Measurements from ENCODE around the gene CYP27B1. TPM values are rescaled to one million over a fixed set of nuclear protein-coding genes. Genes with fewer than 3 reads are reported as not detected.

CYP27B1 gene
- total and polyA plus RNA-seq, 4 donors, result 0.28 to 1.5 (median 0.94) TPM; not detected in 1

GRCh38 chr12:57772429-57773322, 5.8 kb upstream of the CYP27B1 start, which contains the start of gene EEF1AKMT3:
Gene EEF1AKMT3 (plus strand): TSS chr12:57772614. CDS start chr12:57772725, 111 bp downstream.
- intact Hi-C loops (cut with DNase I), result no loop called here
- Histone ChIP-seq H3K4me1 (ENCODE audit: control insufficient read depth in 1 of 2, insufficient read depth in 2 of 2, low read length in 2 of 2) (no peaks in the 10 kb centered on the region), H3K27me3 (ENCODE audit: control insufficient read depth in 1 of 2, insufficient read depth in 2 of 2, low read length in 1 of 2) (no peaks in the 10 kb centered on the region), H3K4me3 (ENCODE audit: low read length in 2 of 2) (peak within 1 kb of the TSS; percentile 44 to 82), H3K36me3 (ENCODE audit: control insufficient read depth in 1 of 2, insufficient read depth in 2 of 2, low read length in 1 of 2) (no peaks in the 10 kb centered on the region), H3K9me3 (ENCODE audit: control insufficient read depth, low read length) (no peaks in the 10 kb centered on the region), H3K27ac (ENCODE audit: low read depth in 1 of 2, low read length in 2 of 2) (peak within 1 kb of the TSS in 1 of 2 donors; percentile 75)
- ATAC-seq (ENCODE audit: low FRiP score) (peak; percentile 85), DNase-seq (peak; percentile 82 to 90)
- 1% methylated on average over 65 to 67 of the region's 67 CpGs for WGBS, 2 donors

- Histone ChIP-seq H3K36me3 (ENCODE audit: control insufficient read depth in 1 of 2, insufficient read depth in 2 of 2, low read length in 1 of 2) (no peaks in the 10 kb centered on the region), H3K27ac (ENCODE audit: low read depth in 1 of 2, low read length in 2 of 2) (peak within 1 kb of the TSS in 1 of 2 donors; percentile 75), H3K4me1 (ENCODE audit: control insufficient read depth in 1 of 2, insufficient read depth in 2 of 2, low read length in 2 of 2) (no peaks in the 10 kb centered on the region), H3K9me3 (ENCODE audit: control insufficient read depth, low read length) (no peaks in the 10 kb centered on the region), H3K27me3 (ENCODE audit: control insufficient read depth in 1 of 2, insufficient read depth in 2 of 2, low read length in 1 of 2) (no peaks in the 10 kb centered on the region), H3K4me3 (ENCODE audit: low read length in 2 of 2) (peak within 1 kb of the TSS; percentile 44 to 82)
- 0 to 1% methylated on average over 28 of the region's 28 CpGs for WGBS, 2 donors
- intact Hi-C loops (cut with DNase I), result no loop called here
- ATAC-seq (ENCODE audit: low FRiP score) (peak; percentile 97), DNase-seq (peak; percentile 97 to 98)
Observed at GRCh38 chr12:57771873-57772428, 5.1 kb upstream of the CYP27B1 start, which contains the start of gene METTL1. Gene METTL1 (minus strand): TSS chr12:57772105. CDS start chr12:57772083, 22 bp downstream.

GRCh38 chr12:57771236-57771872, 4.5 kb upstream of the CYP27B1 start:
- H3K27ac ChIP-seq (ENCODE audit: low read depth in 1 of 2, low read length in 2 of 2), result peak overlapping the region in 1 of 2 donors; percentile 53
- DNase-seq (peak; percentile 94 to 95), ATAC-seq (ENCODE audit: low FRiP score) (peak; percentile 85)
- H3K4me3 ChIP-seq (ENCODE audit: low read length in 2 of 2), result peak overlapping the region; percentile 19 to 82
- intact Hi-C loops (cut with DNase I), result no loop called here
- no peaks in the 10 kb centered on the region for H3K9me3 ChIP-seq (ENCODE audit: control insufficient read depth, low read length)
- H3K4me1 ChIP-seq (ENCODE audit: control insufficient read depth in 1 of 2, insufficient read depth in 2 of 2, low read length in 2 of 2), result no peaks in the 10 kb centered on the region
- 2 to 4% methylated on average over 16 of the region's 16 CpGs for WGBS, 2 donors
- H3K27me3 ChIP-seq (ENCODE audit: control insufficient read depth in 1 of 2, insufficient read depth in 2 of 2, low read length in 1 of 2), result no peaks in the 10 kb centered on the region
- no peaks in the 10 kb centered on the region for H3K36me3 ChIP-seq (ENCODE audit: control insufficient read depth in 1 of 2, insufficient read depth in 2 of 2, low read length in 1 of 2)

GRCh38 chr12:57770734-57771133, 3.9 kb upstream of the CYP27B1 start:
- Histone ChIP-seq H3K4me1 (ENCODE audit: control insufficient read depth in 1 of 2, insufficient read depth in 2 of 2, low read length in 2 of 2) (no peaks in the 10 kb centered on the region), H3K27ac (ENCODE audit: low read depth in 1 of 2, low read length in 2 of 2) (peak overlapping the region in 1 of 2 donors; percentile 34), H3K27me3 (ENCODE audit: control insufficient read depth in 1 of 2, insufficient read depth in 2 of 2, low read length in 1 of 2) (no peaks in the 10 kb centered on the region), H3K4me3 (ENCODE audit: low read length in 2 of 2) (no peak overlapping the region), H3K36me3 (ENCODE audit: control insufficient read depth in 1 of 2, insufficient read depth in 2 of 2, low read length in 1 of 2) (no peaks in the 10 kb centered on the region), H3K9me3 (ENCODE audit: control insufficient read depth, low read length) (no peaks in the 10 kb centered on the region)
- no peak for ATAC-seq (ENCODE audit: low FRiP score)
- 71 to 83% methylated on average over 4 of the region's 4 CpGs for WGBS, 2 donors
- DNase-seq, result no peak
- intact Hi-C loops (cut with DNase I), result no loop called here

- Histone ChIP-seq H3K9me3 (ENCODE audit: control insufficient read depth, low read length) (no peaks in the 10 kb centered on the region), H3K27ac (ENCODE audit: low read depth in 1 of 2, low read length in 2 of 2) (no peak overlapping the region), H3K4me1 (ENCODE audit: control insufficient read depth in 1 of 2, insufficient read depth in 2 of 2, low read length in 2 of 2) (no peaks in the 10 kb centered on the region), H3K27me3 (ENCODE audit: control insufficient read depth in 1 of 2, insufficient read depth in 2 of 2, low read length in 1 of 2) (no peaks in the 10 kb centered on the region), H3K4me3 (ENCODE audit: low read length in 2 of 2) (no peak overlapping the region), H3K36me3 (ENCODE audit: control insufficient read depth in 1 of 2, insufficient read depth in 2 of 2, low read length in 1 of 2) (no peaks in the 10 kb centered on the region)
- ATAC-seq (ENCODE audit: low FRiP score) (no peak), DNase-seq (no peak)
- WGBS, 2 donors, result 94 to 96% methylated on average over 11 of the region's 11 CpGs
- intact Hi-C loops (cut with DNase I), result no loop called here
Observed at GRCh38 chr12:57769594-57769993, 2.7 kb upstream of the CYP27B1 start.

- ATAC-seq (ENCODE audit: low FRiP score) (no peak), DNase-seq (no peak)
- no peaks in the 10 kb centered on the region for H3K27me3 ChIP-seq (ENCODE audit: control insufficient read depth in 1 of 2, insufficient read depth in 2 of 2, low read length in 1 of 2)
- no peak overlapping the region for H3K27ac ChIP-seq (ENCODE audit: low read depth in 1 of 2, low read length in 2 of 2)
- intact Hi-C loops (cut with DNase I), result no loop called here
- H3K4me3 ChIP-seq (ENCODE audit: low read length in 2 of 2), result no peak overlapping the region
- 87% methylated on average over 3 of the region's 3 CpGs for WGBS, 2 donors
- H3K9me3 ChIP-seq (ENCODE audit: control insufficient read depth, low read length), result no peaks in the 10 kb centered on the region
- H3K4me1 ChIP-seq (ENCODE audit: control insufficient read depth in 1 of 2, insufficient read depth in 2 of 2, low read length in 2 of 2), result no peaks in the 10 kb centered on the region
- H3K36me3 ChIP-seq (ENCODE audit: control insufficient read depth in 1 of 2, insufficient read depth in 2 of 2, low read length in 1 of 2), result no peaks in the 10 kb centered on the region
Observed at GRCh38 chr12:57767876-57768275, 998 bp upstream of the CYP27B1 start.

GRCh38 chr12:57767305-57767698, 424 bp upstream of the CYP27B1 start:
- ATAC-seq (ENCODE audit: low FRiP score), result no peak
- DNase-seq, result no peak
- Histone ChIP-seq H3K27me3 (ENCODE audit: control insufficient read depth in 1 of 2, insufficient read depth in 2 of 2, low read length in 1 of 2) (no peaks in the 10 kb centered on the region), H3K27ac (ENCODE audit: low read depth in 1 of 2, low read length in 2 of 2) (no peak overlapping the region), H3K4me1 (ENCODE audit: control insufficient read depth in 1 of 2, insufficient read depth in 2 of 2, low read length in 2 of 2) (no peaks in the 10 kb centered on the region), H3K9me3 (ENCODE audit: control insufficient read depth, low read length) (no peaks in the 10 kb centered on the region), H3K36me3 (ENCODE audit: control insufficient read depth in 1 of 2, insufficient read depth in 2 of 2, low read length in 1 of 2) (no peaks in the 10 kb centered on the region), H3K4me3 (ENCODE audit: low read length in 2 of 2) (no peak overlapping the region)
- intact Hi-C loops (cut with DNase I), result no loop called here

GRCh38 chr12:57765698-57766463, 997 bp downstream of the CYP27B1 start:
- Histone ChIP-seq H3K9me3 (ENCODE audit: control insufficient read depth, low read length) (no peaks in the 10 kb centered on the region), H3K27me3 (ENCODE audit: control insufficient read depth in 1 of 2, insufficient read depth in 2 of 2, low read length in 1 of 2) (no peaks in the 10 kb centered on the region), H3K4me1 (ENCODE audit: control insufficient read depth in 1 of 2, insufficient read depth in 2 of 2, low read length in 2 of 2) (no peaks in the 10 kb centered on the region), H3K4me3 (ENCODE audit: low read length in 2 of 2) (peak overlapping the region in 1 of 2 donors; percentile 10), H3K36me3 (ENCODE audit: control insufficient read depth in 1 of 2, insufficient read depth in 2 of 2, low read length in 1 of 2) (no peaks in the 10 kb centered on the region), H3K27ac (ENCODE audit: low read depth in 1 of 2, low read length in 2 of 2) (no peak overlapping the region)
- 1 to 2% methylated on average over 40 of the region's 40 CpGs for WGBS, 2 donors
- DNase-seq, result peak in 1 of 2 donors; percentile 75
- peak; percentile 26 for ATAC-seq (ENCODE audit: low FRiP score)
- intact Hi-C loops (cut with DNase I), result no loop called here
